SU-DHL-6 (cell line): ENCODE measurements around the gene WDR37.

Experiments used
- CTCF ChIP-seq: fragments of 200-600 bp; sonication (generic); IDR thresholded peaks from one replicate; pipeline ENCODE4 v1.5.1; 2017; ENCODE audit warnings: antibody characterized with exemption, mild to moderate bottlenecking, low read length, moderate library complexity; ENCODE audit not compliant: insufficient read depth, poor library complexity, severe bottlenecking
- EZH2phosphoT487 ChIP-seq: fragments of 200-600 bp; sonication (generic), shearing (Covaris generic); conservative IDR thresholded peaks from 2 replicates; pipeline ENCODE4 v1.6.1; 2018; ENCODE audit warnings: mild to moderate bottlenecking, antibody characterized with exemption, low read length, moderate library complexity, mixed read lengths

- TF ChIP-seq CTCF: no peak
- no peak for TF ChIP-seq EZH2phosphoT487
Observed at GRCh38 chr10:1141261-1141660, 85.1 kb downstream of the WDR37 start.
